GM04503 (cell line): ENCODE data around the gene OR2V1.
"Not testable (repeated sequence)": the region's sequence is repeated elsewhere in the genome, so short reads cannot be mapped to it uniquely, and the experiment has no call there.

Experiments used
- DNase-seq: peaks from one replicate; pipeline ENCODE4 v3.0.0-alpha.2; 2012; ENCODE audit warnings: low read depth

OR2V1 gene

GRCh38 chr5:181127907-181128626, 2.9 kb downstream of the OR2V1 start:
- DNase-seq: no peak

GRCh38 chr5:181127456-181127855, 3.5 kb downstream of the OR2V1 start:
- no peak for DNase-seq

GRCh38 chr5:181126841-181127240, 4.1 kb downstream of the OR2V1 start:
- DNase-seq: no peak

GRCh38 chr5:181124526-181124925, 6.4 kb downstream of the OR2V1 start:
- DNase-seq: no peak

- DNase-seq: no peak
Measured at GRCh38 chr5:181121675-181122561, 9.1 kb downstream of the OR2V1 start.

GRCh38 chr5:181120761-181121160, 10.2 kb downstream of the OR2V1 start:
- no peak for DNase-seq

- DNase-seq: no peak
Measured at GRCh38 chr5:181120306-181120705, 10.7 kb downstream of the OR2V1 start.

- DNase-seq: no peak
Measured at GRCh38 chr5:181119105-181119504, 11.9 kb downstream of the OR2V1 start.

- DNase-seq: no peak
Measured at GRCh38 chr5:181118369-181118768, 12.6 kb downstream of the OR2V1 start.

- no peak for DNase-seq
Measured at GRCh38 chr5:181114844-181115778, 15.9 kb downstream of the OR2V1 start.

GRCh38 chr5:181114284-181114843, 16.6 kb downstream of the OR2V1 start:
- DNase-seq: no peak

GRCh38 chr5:181113572-181113971, 17.4 kb downstream of the OR2V1 start:
- DNase-seq: not testable (repeated sequence)

GRCh38 chr5:181112476-181112875, 18.5 kb downstream of the OR2V1 start:
- no peak for DNase-seq

GRCh38 chr5:181111010-181111409, 20.0 kb downstream of the OR2V1 start:
- DNase-seq: no peak

- no peak for DNase-seq
Measured at GRCh38 chr5:181109489-181110013, 21.4 kb downstream of the OR2V1 start.

GRCh38 chr5:181108578-181109165, 22.3 kb downstream of the OR2V1 start:
- DNase-seq: no peak

GRCh38 chr5:181107699-181108098, 23.3 kb downstream of the OR2V1 start:
- DNase-seq: no peak

- no peak for DNase-seq
Measured at GRCh38 chr5:181105391-181106025, 25.5 kb downstream of the OR2V1 start.

GRCh38 chr5:181104606-181105390, 26.2 kb downstream of the OR2V1 start:
- DNase-seq: not testable (repeated sequence)

- not testable (repeated sequence) for DNase-seq
Measured at GRCh38 chr5:181104259-181104568, 26.8 kb downstream of the OR2V1 start.
